ENCODE results near the gene SUSD6.
"Not testable (repeated sequence)": the region's sequence is repeated elsewhere in the genome, so short reads cannot be mapped to it uniquely, and the experiment has no call there.

SUSD6 gene

DNA sequence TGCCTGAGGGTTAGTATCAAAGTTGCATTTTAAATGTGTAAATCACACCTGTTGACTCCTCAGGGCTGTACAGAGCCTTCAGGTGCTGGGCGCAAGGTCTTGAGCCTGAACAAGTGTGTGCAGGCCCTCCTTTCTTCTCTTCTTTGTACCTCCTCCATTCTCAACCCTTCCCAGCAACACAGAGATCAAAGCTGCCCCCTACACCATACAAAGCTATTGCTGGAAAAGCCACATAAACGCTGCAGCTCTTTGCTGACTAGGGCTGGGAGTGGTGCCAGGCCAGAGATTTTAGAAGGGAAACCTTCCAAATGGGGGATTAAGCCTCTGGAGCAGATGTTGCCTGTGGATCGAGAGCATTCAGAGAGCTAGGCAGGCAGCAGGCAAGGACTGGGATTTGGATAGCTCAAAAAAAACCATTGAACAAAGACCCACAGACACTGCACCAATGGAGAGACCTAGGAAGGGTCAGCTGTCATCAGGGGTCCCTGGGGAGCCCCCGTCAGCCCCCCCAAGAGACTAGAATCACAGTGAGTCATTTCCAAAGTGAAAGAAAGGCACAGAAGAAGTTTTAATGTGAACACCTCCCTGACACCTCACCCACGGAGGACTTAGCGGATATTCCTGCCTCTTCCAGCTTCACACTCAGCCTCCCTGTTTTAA lies 18.2 kb upstream of the SUSD6 start:
- no peak for DNase-seq

DNA sequence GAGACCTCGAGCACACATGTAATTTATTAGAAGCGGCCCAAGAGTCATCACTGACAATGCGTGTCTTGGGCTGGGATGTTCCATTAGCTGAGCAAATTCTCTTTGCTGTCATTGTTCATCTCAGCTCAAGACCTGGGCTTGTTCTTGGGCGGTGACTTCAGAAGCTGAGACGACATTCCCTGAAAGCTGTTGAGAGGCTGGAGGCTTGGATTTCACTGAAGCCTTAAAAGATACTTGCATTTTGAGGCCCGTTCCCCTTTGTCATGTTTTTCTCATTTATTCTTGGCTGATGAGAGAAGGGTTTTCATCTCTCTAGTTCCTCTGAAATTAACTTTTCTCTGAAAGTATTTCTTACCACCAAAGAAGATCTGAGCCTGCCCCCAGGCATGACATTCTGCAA lies 16.6 kb upstream of the SUSD6 start:
- DNase-seq: no peak

DNA sequence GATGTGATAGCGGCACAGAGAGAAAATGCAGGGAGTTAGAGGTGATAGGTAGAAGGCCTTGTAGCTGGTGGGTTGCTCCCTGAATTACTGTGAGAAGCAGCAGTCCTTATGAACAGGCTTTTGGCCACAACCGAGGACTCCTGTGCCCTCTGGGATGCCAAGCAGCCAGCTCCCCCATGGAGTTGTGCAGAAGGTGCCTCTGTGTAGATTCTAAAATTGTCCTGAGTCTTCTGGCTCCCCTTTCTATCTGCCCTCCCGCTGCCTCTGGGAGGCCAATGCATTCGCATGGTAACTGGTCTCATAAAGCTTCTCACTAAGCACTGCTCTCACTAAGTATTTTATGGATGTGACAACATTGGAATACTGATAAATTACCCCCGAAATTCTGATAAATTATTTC lies 16.1 kb upstream of the SUSD6 start:
- DNase-seq: no peak

DNA sequence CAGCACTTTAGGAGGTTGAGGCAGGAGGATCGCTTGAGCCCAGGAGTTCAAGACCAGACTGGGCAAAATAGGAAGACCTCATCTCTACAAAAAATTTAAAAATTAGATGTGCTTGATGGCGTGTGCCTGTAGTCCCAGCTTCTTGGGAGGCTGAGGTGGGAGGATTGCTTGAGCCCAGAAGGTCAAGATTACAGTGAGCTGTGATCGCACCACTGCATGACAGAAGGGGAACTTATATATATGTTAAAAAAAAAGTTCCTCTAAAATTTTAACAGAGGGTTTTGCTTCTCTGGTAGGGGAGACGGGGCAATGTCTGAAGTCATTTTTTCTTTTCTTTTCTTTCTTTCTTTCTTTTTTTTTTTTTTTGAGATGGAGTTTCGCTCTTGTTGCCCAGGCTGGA lies 12.0 kb upstream of the SUSD6 start:
- DNase-seq: not testable (repeated sequence)

DNA sequence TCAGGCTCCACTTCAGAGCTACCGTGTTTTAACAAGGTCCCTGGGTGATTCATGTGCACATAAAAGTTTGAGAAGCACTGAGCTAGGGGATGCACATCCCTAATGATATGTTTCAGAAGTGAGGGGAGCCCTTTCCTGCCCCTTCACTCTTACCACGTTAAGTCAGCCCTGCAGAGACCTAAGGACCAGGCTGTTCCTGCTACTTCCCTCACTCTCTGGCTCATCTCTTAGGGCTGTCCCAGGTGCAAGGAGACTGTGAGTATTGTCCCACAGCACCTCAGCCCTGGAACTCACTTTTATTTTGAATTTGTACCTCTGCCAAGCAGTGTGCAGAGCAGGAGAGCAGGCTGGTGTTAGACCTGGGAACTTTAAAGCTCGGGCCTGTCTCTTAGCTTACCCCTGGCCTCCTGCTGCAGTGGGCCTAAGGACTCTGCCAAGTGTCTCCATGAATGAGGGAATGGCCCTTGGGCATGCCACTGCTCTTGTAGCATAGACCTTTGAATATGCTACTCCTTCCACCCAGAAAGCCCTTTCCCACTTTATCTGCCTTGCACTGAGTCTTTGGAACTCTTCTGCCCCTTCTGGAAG lies 11.0 kb upstream of the SUSD6 start:
- DNase-seq: no peak

DNA sequence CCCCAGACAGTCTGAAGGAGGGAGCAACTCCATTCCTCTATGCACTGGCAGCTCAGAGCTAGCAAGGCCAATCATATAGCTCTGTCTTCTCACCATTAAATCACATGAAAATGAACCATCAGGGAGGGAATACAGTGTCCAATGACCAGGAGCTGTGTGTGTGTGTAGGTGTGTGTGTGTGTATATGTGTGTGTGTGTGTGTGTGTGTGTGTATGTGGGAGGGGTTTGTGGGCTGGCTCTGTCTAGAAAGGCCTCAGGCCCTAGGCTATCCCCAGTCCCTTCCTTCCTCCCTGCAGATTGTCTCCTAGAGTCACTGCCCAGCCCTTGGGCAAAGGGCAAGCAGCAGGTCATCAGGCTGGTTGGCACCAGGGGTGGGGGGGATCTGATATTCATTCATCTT lies 5.7 kb upstream of the SUSD6 start:
- DNase-seq: no peak

DNA sequence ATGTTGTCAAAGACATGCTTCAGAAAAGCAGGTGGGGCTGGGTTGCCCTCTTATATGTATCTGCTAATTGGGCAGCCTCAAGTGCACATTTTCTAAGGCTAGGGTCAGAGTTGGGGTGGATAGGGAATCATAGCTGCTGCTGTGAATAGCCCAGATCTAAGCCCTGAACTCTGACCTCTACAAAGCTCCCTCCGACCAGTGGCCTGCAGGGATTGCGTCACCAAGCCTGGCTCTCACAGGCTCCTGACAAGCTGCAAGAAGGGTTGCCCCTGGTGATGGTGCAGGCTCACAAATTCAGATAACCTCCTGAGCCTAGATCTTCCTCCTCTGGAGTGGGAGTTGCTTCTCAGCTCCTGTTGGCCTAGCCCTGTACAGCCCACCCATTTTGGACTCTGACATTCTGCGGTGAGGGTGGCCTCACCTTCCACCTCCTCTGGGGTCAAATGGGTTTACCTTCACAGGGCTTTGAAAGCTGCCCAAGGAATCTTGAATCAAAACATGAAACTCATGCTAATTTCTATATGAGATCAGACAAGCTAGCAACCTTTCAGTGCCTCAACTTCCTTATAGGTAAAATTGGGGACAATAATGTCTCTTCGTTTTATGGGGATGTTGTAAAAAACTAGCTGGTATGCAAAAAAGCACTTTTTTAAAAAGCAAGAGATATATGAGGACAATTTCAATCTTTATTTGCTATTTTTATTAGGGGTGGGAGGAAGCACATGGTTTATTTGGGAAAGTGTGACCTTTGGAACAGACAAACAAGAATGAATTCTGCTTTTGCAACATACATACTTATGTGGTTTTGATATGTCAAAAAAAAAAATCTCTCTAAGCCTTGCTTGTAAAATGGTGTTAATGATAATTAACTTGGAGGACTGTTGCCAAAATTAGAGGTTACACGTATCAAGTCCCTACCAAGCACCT lies 4.9 kb upstream of the SUSD6 start:
- no peak for DNase-seq

DNA sequence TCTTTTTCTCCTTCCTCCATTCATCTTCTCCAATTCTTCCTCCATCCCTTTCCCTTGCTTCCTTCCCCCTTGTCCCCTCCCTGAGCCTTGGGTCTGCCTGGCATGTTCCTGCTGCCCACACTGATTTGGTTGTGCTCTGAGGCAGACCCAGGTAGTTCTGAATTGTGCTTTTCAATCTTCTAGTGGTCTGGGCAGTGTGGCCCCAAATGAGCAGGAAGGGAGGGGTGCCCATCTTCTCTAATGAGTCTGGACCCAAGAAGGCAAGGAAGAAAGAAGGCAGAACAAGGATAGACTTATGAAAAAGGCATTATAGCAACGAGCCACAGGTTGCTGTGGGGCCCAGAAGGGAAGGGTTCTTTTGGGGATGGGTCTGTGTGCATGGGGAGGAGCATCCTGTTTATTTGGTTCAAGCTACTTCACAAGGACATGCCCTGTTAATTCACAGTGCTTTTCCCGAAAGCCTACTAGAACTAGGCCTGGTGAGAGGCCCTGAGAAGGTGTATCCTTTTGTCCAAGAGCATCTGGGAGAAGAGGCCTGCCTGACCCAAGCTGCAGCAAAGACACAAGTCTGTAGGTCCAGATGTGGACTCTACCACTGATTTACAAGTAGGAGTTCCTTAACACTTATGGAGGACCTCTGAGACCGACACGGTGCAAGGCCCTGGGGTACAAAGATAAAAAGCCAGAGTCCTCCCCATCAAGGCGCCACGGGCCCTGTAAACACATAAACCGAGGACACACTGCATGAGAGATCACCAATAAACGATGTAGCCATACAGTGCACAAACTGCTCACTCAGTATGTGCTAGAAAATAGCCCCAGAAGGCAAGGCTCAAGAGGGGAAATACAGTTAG lies 1.1 kb upstream of the SUSD6 start:
- no peak for DNase-seq

DNA sequence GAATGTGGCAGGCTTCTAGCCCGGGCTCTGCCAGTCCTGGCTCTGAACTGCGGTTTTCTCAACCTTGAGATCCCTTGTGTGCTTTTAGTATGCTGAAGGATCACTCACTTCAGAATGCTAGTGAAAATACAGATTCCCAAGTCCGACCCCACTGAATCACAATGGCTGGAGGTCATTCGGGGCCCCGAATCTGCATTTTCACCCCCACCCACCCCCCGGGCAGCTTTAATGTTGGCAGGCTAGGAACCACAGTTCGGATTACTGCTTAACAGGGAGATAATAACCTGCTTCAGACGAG lies 573 bp upstream of the SUSD6 start:
- DNase-seq: no peak

DNA sequence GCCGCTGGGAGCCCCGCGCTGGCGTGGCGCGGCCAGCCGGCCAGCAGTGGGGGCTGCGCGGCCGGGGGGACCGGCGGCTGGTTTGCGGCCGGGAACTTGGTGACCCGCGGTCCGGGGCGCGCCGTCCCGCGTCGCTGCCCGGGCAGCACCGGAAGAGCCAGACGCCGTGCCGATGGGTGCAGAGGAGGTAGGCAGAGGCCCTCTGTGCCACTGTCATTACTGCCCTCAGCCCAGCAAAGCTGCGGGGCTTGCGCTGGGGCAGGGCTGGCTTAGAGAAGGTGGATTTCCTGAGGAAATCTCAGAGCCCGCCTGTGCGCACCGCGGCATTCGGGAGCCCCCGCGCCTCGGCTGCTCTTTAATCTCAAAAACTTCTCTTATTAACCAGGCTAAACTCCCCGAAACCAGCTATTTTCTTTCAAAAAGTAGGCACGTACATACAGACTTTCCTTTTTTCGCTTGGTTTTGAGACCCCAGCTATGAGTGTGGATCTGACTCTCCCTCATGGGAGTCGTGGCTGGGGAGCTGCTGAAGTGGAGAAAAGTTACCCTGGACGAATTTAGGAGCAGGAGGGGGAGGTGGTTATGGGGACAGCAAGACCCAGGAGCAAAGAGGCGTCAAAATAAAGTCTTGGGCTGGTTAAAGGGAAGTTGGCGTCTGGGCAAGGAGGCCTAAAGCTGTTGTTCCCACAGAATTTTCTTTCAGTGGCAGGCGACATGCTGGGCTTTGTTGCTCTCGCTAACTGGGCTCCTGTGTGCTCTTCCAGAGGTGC lies 802 bp downstream of the SUSD6 start:
- DNase-seq: peak; percentile 44 to 51

DNA sequence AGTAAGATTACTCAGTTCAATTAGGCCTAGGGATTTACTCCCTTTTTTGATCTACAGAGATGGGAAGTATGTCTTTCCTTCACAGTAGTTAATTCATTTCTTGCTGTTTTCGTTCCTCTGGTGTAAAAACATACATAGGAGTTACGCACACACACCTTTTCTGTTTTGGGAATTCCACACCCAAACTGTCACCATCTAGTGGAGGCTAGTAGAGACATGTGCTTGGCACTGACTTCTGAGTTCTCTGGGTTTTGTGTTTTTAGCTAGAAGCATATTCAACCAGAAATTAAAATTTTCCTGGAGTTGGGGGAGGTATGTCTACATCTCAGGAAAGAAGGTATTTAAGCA lies 1.4 kb downstream of the SUSD6 start:
- DNase-seq: peak in 1 of 2 donors; percentile 28

DNA sequence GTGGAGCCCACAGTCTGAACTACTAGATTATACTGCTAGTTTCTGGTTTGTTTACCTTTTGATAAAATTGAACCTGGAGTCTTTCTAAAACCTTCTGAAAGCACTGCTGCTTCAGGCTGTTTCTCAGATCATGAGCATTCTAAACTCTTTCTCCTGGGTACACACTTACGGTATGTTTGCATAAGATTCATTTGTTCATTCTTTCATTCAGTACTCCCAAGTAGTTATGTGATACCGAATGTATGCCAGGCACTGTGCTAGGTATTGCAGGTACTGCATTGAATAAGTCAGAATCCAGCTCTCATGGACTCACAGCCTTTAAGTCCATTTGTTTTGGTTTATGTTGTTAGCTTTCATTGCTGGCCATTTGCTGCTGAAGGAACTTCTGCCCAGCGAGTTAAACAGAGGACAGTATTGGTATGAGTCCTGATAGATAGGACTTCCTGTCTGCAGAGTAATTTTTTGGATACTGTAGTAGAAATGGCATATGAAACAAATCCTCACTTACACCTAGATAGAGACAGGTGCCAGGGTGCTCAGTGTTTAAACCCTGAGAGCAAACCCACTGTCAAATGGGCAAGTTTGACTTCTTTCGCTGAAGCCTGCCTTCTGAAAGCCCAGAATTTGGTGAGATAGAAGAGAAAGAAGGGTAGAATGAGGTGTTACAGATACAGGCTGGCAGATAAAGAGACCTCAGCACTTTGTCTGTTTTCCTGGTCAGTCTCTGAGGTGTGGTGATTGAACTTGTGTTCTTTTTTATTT lies 2.1 kb downstream of the SUSD6 start:
- DNase-seq: no peak

DNA sequence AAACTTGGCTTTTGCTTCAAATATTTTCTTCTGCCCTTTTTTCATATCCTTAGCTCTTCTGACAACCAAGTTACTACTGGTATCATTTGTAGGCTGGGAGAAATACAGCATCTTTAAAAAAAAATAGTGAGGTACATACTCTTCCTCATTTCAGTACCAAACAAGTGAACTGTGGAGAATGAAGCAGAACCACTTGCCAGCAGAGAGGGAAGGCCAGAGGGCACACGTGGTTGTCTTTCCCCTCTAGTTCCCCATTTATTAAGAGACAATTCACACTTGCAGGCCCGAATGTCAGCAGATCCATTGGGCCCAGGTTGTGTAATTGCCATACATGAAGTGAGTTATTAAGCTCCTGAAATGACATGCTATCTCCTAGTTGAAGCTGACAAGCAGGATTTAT lies 3.2 kb downstream of the SUSD6 start:
- peak; percentile 31 to 75 for DNase-seq

DNA sequence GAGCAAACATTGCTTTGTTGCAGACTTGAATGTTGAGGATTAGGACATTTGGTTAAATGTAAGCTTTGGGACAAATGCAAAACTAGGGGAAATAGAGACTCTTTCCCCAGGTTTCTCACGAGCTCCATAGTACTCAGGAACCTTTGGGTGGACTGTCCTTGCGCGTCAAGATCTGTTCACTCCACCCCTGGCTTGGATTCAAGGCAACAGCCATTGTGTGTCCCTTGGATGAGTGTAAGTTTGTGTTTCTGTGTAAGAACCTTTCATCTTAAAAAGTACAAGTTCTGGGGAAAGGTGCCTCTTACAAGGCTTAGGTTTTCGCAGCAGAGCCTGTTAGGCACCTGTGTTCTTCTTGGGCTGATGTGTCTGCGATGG lies 3.7 kb downstream of the SUSD6 start:
- no peak for DNase-seq

DNA sequence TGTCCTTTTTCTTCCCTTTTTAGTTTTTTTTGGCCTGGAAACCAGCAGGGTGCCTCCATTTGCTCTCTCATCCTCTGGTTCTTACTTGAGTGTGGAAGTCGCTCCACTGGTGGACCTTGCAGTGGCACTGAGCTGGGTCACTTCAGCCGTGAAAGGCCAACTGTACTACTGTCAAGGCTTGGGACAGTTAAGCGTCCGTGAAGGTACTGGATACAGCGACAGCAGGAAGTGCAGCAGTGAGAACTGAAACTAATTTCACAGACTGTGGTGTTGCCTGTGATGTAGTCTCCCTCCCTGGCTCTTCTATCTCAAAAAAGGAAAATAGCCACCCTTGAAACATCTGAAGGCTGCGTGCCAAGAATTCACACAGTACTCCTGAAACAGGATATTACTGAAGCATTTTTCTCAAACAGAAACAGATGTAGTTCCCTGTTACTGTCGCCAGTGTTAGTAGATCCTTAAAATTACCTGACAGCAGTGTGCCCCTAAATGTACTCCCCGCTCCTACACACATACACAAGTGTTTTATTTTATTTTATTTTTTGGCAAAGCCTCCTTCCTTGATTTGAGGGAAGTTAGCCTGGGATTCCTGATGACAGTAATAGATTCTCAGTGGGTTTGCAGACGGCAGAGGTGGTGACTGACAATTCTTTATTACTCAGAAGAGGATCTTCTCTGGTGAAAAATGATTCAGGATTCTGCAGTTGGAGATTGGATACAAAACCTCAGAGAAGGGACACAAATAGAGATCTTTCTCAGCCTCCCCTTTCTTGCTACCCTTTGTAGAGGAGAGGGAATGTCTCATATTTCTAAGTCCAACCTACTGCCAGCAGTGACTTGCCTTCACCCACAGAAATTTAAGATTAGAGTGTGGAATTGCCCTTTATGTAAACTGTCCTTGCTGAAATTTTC lies 4.4 kb downstream of the SUSD6 start:
- peak; percentile 60 to 64 for DNase-seq

DNA sequence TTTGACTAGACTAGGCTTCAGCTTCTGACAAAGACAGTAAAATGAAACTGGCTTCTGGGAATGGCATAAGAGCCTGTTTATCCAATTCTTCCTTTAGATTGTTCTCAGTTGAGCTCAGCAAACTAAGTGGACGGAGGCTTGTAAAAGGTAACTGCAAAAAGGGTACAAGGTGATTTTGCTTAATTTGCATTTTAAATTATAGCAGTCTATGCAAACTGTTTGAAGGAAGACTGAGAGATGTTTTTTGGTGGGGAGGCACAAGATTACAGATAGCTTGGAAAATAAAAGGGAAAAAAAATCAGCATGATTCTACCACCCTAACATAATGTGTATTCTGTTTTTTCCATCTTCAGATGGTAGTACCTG lies 5.0 kb downstream of the SUSD6 start:
- no peak for DNase-seq

DNA sequence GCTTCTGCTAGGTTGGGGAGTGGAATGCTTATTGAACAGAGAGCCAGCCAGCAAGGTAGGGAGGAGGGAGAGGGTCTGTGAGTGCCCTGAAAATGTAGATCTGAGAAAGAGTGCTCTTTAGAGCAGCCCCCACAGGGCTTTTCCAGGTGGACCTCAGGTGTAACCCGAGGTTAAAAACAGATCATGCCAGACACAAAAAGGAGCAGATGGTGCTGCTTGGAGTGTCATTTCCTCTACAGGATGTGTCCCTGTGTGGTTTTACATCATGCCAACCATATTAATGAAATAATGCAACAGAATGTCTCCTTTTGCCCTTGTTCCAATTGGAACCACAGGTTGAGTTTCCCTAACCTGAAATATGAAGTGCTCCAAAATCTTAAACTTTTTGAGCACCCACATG lies 6.4 kb downstream of the SUSD6 start:
- DNase-seq: peak in 1 of 2 donors; percentile 27

DNA sequence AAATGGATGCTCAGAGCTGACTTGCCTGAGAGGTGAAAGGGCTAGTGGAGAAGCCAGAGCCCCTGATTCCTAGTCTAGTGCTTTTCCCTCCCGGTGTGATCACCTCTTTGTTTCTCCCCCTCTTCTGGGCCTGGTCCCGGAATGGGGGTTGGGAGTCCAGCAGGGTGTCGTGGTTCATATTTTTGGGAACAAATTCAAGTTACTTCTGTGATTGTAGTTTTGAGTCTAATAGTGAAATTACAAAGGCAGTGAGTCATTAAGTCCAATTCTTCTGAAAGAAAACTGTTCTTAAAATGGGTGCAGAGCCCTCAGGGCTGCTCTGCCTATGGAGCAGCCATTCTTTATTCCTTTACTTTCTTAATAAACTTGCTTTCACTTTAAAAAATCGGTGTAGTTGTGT lies 7.6 kb downstream of the SUSD6 start:
- DNase-seq: no peak

DNA sequence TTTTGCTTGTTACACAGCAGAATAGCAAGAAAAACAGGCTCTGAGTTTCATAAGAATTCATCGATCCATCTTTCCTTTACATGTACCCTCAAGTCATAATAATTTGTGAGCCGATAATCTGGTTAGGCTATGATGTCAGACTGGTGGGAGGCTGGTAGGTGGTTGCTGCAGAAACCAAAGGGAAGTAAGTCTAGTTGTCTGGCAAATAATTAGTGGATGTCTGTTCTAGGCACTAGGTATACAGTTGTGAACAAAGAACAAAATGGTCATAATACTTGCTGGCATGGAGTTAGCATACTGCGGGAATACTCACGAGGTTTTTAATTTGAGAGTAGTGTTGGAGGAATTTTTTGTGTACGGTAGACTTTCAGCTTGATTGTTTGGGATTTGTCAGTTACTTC lies 8.8 kb downstream of the SUSD6 start:
- DNase-seq: no peak

DNA sequence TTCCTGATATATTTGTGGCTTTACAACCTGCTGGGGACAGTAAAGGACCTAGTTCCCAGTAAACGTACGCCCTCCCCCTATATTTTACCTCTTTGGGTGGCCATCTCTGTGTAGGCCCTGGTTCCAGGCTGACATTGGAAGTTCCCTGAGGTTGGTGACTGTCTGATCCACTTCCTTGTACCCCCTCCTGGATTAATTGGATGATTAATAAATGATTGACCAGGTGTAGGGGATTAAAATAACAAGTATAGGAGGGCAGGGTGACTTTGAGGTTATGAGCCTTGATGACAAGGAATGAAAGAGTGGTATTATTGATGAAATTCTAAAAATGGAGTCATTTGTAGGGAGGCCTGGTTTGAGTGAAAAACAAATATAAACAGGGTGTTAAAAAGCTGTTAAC lies 9.6 kb downstream of the SUSD6 start:
- DNase-seq: no peak

DNA sequence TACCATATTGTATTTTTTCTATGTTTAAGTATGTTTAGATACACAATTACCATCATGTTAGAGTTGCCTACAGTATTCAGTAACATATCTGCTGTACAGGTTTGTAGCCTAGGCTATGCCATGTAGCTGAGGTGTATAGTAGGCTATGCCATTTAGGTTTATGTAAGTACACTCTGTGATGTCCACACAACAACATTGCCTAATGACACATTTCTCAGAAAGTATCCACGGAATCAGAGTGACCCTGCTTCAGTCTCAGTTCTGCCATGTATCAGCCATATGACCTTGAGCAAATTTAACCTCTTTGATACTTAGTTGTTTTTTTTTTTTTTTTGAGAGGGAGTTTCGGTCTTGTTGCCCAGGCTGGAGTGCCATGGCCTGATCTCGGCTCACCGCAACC lies 12.7 kb downstream of the SUSD6 start:
- no peak for DNase-seq
